ENCODE data around the gene RDH14.

DNA sequence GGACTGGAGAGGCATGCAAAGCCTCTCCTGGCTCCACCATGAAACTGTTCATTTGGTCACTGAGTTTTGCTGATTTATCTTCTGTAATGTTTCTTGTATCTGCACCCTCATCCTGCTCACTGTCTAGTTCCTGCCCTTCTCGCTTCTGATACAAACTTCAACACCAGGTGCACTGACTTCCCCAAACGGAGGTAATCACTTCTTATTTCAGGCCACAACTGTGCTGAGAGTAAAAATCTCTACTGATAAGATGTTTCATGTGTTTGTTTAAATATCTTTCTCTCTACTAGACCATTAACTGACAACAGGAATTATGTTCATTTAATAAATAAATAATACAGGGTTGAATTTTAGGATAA is 39.8 kb upstream of the RDH14 start:
- no peak for TF ChIP-seq POLR2AphosphoS5 (IDR thresholded peaks at IDR 0.05; ENCODE audit: borderline replicate concordance, low read depth, low read length)
- no peak for TF ChIP-seq EZH2 (IDR thresholded peaks at IDR 0.05)
